Parathyroid adenoma (tissue), 2 donors: ENCODE results near the gene ZC3H13.

Source experiments
- H2AFZ ChIP-seq: fragments of 300-600 bp; sonication (generic); one replicate; pipeline ENCODE4 v1.7.0; 2017; ENCODE audit warnings: antibody characterized with exemption, mild to moderate bottlenecking
- H3K27ac ChIP-seq: fragments of 300-600 bp; sonication (generic); one replicate; pipeline ENCODE4 v1.7.0; 2017
- H3K27me3 ChIP-seq: fragments of 300-600 bp; sonication (generic); one replicate; pipeline ENCODE4 v1.7.0; 2017; ENCODE audit warnings: low read length; ENCODE audit not compliant: control insufficient read depth, insufficient read depth
- H3K36me3 ChIP-seq: fragments of 300-600 bp; sonication (generic); one replicate; pipeline ENCODE4 v1.7.0; 2017; ENCODE audit warnings: low read length; ENCODE audit not compliant: control insufficient read depth, insufficient read depth
- H3K4me1 ChIP-seq: fragments of 300-600 bp; sonication (generic); one replicate; pipeline ENCODE4 v1.7.0; 2017; ENCODE audit warnings: control low read depth
- H3K4me2 ChIP-seq: fragments of 300-600 bp; sonication (generic); one replicate; pipeline ENCODE4 v1.7.0; 2017; ENCODE audit warnings: low read length
- H3K4me3 ChIP-seq: fragments of 300-600 bp; sonication (generic); one replicate; pipeline ENCODE4 v1.7.0; 2017; ENCODE audit warnings: low read depth, low read length
- H3K79me2 ChIP-seq: fragments of 300-600 bp; sonication (generic); one replicate; pipeline ENCODE4 v1.7.0; 2017; ENCODE audit warnings: control low read depth
- H3K9ac ChIP-seq: fragments of 300-600 bp; sonication (generic); one replicate; pipeline ENCODE4 v1.7.0; 2017; ENCODE audit warnings: mild to moderate bottlenecking
- H3K9me3 ChIP-seq: fragments of 300-600 bp; sonication (generic); one replicate; pipeline ENCODE4 v1.7.0; 2017; ENCODE audit warnings: low read length; ENCODE audit not compliant: control insufficient read depth
- CTCF ChIP-seq: fragments of 300-600 bp; sonication (generic); IDR thresholded peaks from one replicate; pipeline ENCODE4 v1.7.0; 2017; ENCODE audit warnings: antibody characterized with exemption, mild to moderate bottlenecking
- donor health status: primary hyperparathyroidism.

The ZC3H13 gene

GRCh38 chr13:46008631-46009030 lies 43.9 kb downstream of the ZC3H13 start:
- no peak for TF ChIP-seq CTCF
- H3K4me3 ChIP-seq: no peak overlapping the region
- H3K27ac ChIP-seq: no peak overlapping the region
- no peak overlapping the region for H2AFZ ChIP-seq
- no peak overlapping the region for H3K9ac ChIP-seq
- H3K9me3 ChIP-seq: no peaks in the 10 kb centered on the region
- no peaks in the 10 kb centered on the region for H3K36me3 ChIP-seq
- H3K4me1 ChIP-seq: no peaks in the 10 kb centered on the region
- no peaks in the 10 kb centered on the region for H3K27me3 ChIP-seq
- H3K4me2 ChIP-seq: no peak overlapping the region
- no peaks in the 10 kb centered on the region for H3K79me2 ChIP-seq

- Histone ChIP-seq H3K36me3 (no peaks in the 10 kb centered on the region), H3K4me3 (no peak overlapping the region), H3K27ac (no peak overlapping the region), H3K4me2 (no peak overlapping the region), H3K79me2 (no peaks in the 10 kb centered on the region), H3K9ac (no peak overlapping the region), H2AFZ (no peak overlapping the region), H3K27me3 (no peaks in the 10 kb centered on the region), H3K9me3 (no peaks in the 10 kb centered on the region), H3K4me1 (no peaks in the 10 kb centered on the region)
- no peak for TF ChIP-seq CTCF
These were observed 45.7 kb downstream of the ZC3H13 start for GRCh38 chr13:46006688-46007452.

GRCh38 chr13:46004491-46004890 lies 48.1 kb downstream of the ZC3H13 start:
- H3K4me2 ChIP-seq: no peak overlapping the region
- H3K27ac ChIP-seq: no peak overlapping the region
- H3K36me3 ChIP-seq: no peaks in the 10 kb centered on the region
- H3K27me3 ChIP-seq: no peaks in the 10 kb centered on the region
- no peaks in the 10 kb centered on the region for H3K4me1 ChIP-seq
- no peaks in the 10 kb centered on the region for H3K9me3 ChIP-seq
- TF ChIP-seq CTCF: no peak
- H3K79me2 ChIP-seq: no peaks in the 10 kb centered on the region
- no peak overlapping the region for H3K4me3 ChIP-seq
- H3K9ac ChIP-seq: no peak overlapping the region
- no peak overlapping the region for H2AFZ ChIP-seq

GRCh38 chr13:45996631-45997030 lies 55.9 kb downstream of the ZC3H13 start:
- Histone ChIP-seq H3K9ac (no peak overlapping the region), H3K4me1 (peaks cover 2% of the 10 kb centered on the region), H3K79me2 (no peaks in the 10 kb centered on the region), H3K4me3 (no peak overlapping the region), H3K9me3 (no peaks in the 10 kb centered on the region), H3K4me2 (no peak overlapping the region), H3K27me3 (no peaks in the 10 kb centered on the region), H2AFZ (no peak overlapping the region), H3K36me3 (no peaks in the 10 kb centered on the region), H3K27ac (no peak overlapping the region)
- no peak for TF ChIP-seq CTCF

GRCh38 chr13:45995245-45995644 lies 57.3 kb downstream of the ZC3H13 start:
- no peak overlapping the region for H2AFZ ChIP-seq
- no peak overlapping the region for H3K4me2 ChIP-seq
- no peaks in the 10 kb centered on the region for H3K79me2 ChIP-seq
- no peak overlapping the region for H3K4me3 ChIP-seq
- H3K4me1 ChIP-seq: peaks cover 2% of the 10 kb centered on the region
- TF ChIP-seq CTCF: no peak
- H3K36me3 ChIP-seq: no peaks in the 10 kb centered on the region
- H3K9me3 ChIP-seq: no peaks in the 10 kb centered on the region
- no peak overlapping the region for H3K9ac ChIP-seq
- no peaks in the 10 kb centered on the region for H3K27me3 ChIP-seq
- no peak overlapping the region for H3K27ac ChIP-seq
